DND-41 (cell line): ENCODE data around the gene CPNE5.

Experiments used
- ATAC-seq: fragments of 200-7000 bp; cut with Tn5 transposase; 3 replicates; pipeline ENCODE4 v1.9.1; 2021; ENCODE audit warnings: low read depth; ENCODE audit not compliant: insufficient read depth
- DNase-seq: peaks from one replicate; pipeline ENCODE4 v3.0.0-alpha.2; 2020
- H2AFZ ChIP-seq: 2 replicates; pipeline ENCODE4 v1.6.0; 2012; ENCODE audit warnings: low read depth, low read length
- H3K27ac ChIP-seq: 2 replicates; pipeline ENCODE4 v1.5.1; 2012; ENCODE audit warnings: low read length, inconsistent platforms
- H3K27me3 ChIP-seq: fragments of 200-600 bp; sonication (generic); 2 replicates; pipeline ENCODE4 v1.6.0; 2012; ENCODE audit warnings: low read length, mild to moderate bottlenecking, inconsistent platforms; ENCODE audit not compliant: insufficient read depth, poor library complexity
- H3K36me3 ChIP-seq: 2 replicates; pipeline ENCODE4 v1.5.1; 2012; ENCODE audit warnings: low read length, inconsistent platforms; ENCODE audit not compliant: insufficient read depth
- H3K4me1 ChIP-seq: 2 replicates; pipeline ENCODE4 v1.5.1; 2012; ENCODE audit warnings: mild to moderate bottlenecking, low read length; ENCODE audit not compliant: insufficient read depth
- H3K4me2 ChIP-seq: 2 replicates; pipeline ENCODE4 v1.6.0; 2012; ENCODE audit warnings: mild to moderate bottlenecking, moderate library complexity, low read length, inconsistent platforms; ENCODE audit not compliant: insufficient read depth
- H3K4me3 ChIP-seq, 2 experiments: fragments of 200-600 bp in 1 of 2; shearing (Covaris generic) in 1 of 2; 2 replicates each; pipeline ENCODE4 v1.5.1; 2012 to 2016; ENCODE audit warnings: inconsistent platforms in 2 of 2, low read length in 2 of 2, mild to moderate bottlenecking in 2 of 2, low read depth in 1 of 2, moderate library complexity in 1 of 2
- H3K79me2 ChIP-seq: 2 replicates; pipeline ENCODE4 v1.6.0; 2012; ENCODE audit warnings: low read length, inconsistent platforms; ENCODE audit not compliant: insufficient read depth
- H3K9ac ChIP-seq: 2 replicates; pipeline ENCODE4 v1.6.0; 2012; ENCODE audit warnings: low read depth, mild to moderate bottlenecking, inconsistent platforms, low read length, moderate library complexity
- H3K9me3 ChIP-seq: 2 replicates; pipeline ENCODE4 v1.5.1; 2012; ENCODE audit warnings: low read length, moderate library complexity, mild to moderate bottlenecking, inconsistent platforms; ENCODE audit not compliant: insufficient read depth, severe bottlenecking
- H4K20me1 ChIP-seq: 2 replicates; pipeline ENCODE4 v1.6.0; 2012; ENCODE audit warnings: low read length; ENCODE audit not compliant: insufficient read depth
- EZH2 ChIP-seq: IDR thresholded peaks from 3 replicates; pipeline ENCODE4 v1.6.1; 2012; ENCODE audit warnings: borderline replicate concordance, low read depth, mild to moderate bottlenecking, moderate library complexity, low read length, inconsistent platforms; ENCODE audit not compliant: severe bottlenecking
- TF ChIP-seq, protein P1 (sequence below): IDR thresholded peaks from 2 replicates; pipeline ENCODE4 v1.5.1; 2012; ENCODE audit warnings: borderline replicate concordance, low read length, moderate library complexity, mild to moderate bottlenecking; ENCODE audit not compliant: poor library complexity, severe bottlenecking; ENCODE audit errors: extremely low read depth

The CPNE5 gene

GRCh38 chr6:36751833-36752186 lies 87.4 kb downstream of the CPNE5 start:
- Histone ChIP-seq H3K27ac (no peak overlapping the region), H4K20me1 (no peaks in the 10 kb centered on the region), H3K79me2 (no peaks in the 10 kb centered on the region), H3K9ac (no peak overlapping the region), H3K4me2 (no peak overlapping the region), H3K4me3 (no peak overlapping the region), H3K9me3 (no peaks in the 10 kb centered on the region), H3K36me3 (no peaks in the 10 kb centered on the region), H3K4me1 (no peaks in the 10 kb centered on the region), H2AFZ (no peak overlapping the region), H3K27me3 (no peaks in the 10 kb centered on the region)
- TF ChIP-seq, protein P1, sequence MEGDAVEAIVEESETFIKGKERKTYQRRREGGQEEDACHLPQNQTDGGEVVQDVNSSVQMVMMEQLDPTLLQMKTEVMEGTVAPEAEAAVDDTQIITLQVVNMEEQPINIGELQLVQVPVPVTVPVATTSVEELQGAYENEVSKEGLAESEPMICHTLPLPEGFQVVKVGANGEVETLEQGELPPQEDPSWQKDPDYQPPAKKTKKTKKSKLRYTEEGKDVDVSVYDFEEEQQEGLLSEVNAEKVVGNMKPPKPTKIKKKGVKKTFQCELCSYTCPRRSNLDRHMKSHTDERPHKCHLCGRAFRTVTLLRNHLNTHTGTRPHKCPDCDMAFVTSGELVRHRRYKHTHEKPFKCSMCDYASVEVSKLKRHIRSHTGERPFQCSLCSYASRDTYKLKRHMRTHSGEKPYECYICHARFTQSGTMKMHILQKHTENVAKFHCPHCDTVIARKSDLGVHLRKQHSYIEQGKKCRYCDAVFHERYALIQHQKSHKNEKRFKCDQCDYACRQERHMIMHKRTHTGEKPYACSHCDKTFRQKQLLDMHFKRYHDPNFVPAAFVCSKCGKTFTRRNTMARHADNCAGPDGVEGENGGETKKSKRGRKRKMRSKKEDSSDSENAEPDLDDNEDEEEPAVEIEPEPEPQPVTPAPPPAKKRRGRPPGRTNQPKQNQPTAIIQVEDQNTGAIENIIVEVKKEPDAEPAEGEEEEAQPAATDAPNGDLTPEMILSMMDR, result no peak
- TF ChIP-seq EZH2, result no peak
- no peak for ATAC-seq
- DNase-seq, result no peak

GRCh38 chr6:36751091-36751490 lies 88.2 kb downstream of the CPNE5 start:
- H3K4me2 ChIP-seq, result no peak overlapping the region
- no peak overlapping the region for H3K9ac ChIP-seq
- no peak for ATAC-seq
- H3K27me3 ChIP-seq, result no peaks in the 10 kb centered on the region
- H3K9me3 ChIP-seq, result no peaks in the 10 kb centered on the region
- DNase-seq, result no peak
- no peaks in the 10 kb centered on the region for H4K20me1 ChIP-seq
- H3K36me3 ChIP-seq, result no peaks in the 10 kb centered on the region
- H3K4me3 ChIP-seq, result no peak overlapping the region
- no peaks in the 10 kb centered on the region for H3K79me2 ChIP-seq
- no peak overlapping the region for H2AFZ ChIP-seq
- no peak overlapping the region for H3K27ac ChIP-seq
- no peaks in the 10 kb centered on the region for H3K4me1 ChIP-seq
- TF ChIP-seq EZH2, result no peak
- TF ChIP-seq, protein P1, result no peak

GRCh38 chr6:36749829-36750489 lies 89.3 kb downstream of the CPNE5 start:
- no peaks in the 10 kb centered on the region for H3K27me3 ChIP-seq

More at GRCh38 chr6:36749829-36750489, 89.3 kb downstream of the CPNE5 start:
- ATAC-seq (no peak), DNase-seq (no peak)
- Histone ChIP-seq H3K36me3 (no peaks in the 10 kb centered on the region), H3K4me2 (no peak overlapping the region), H3K4me1 (no peaks in the 10 kb centered on the region), H3K79me2 (no peaks in the 10 kb centered on the region), H3K27ac (no peak overlapping the region), H3K9ac (no peak overlapping the region), H4K20me1 (no peaks in the 10 kb centered on the region), H2AFZ (no peak overlapping the region), H3K9me3 (no peaks in the 10 kb centered on the region), H3K4me3 (no peak overlapping the region)
- TF ChIP-seq, protein P1, result no peak
- TF ChIP-seq EZH2, result no peak
